Neuronal stem cell (in vitro differentiated cells): ENCODE data around the gene TMEM37.
"Not testable (repeated sequence)": the region's sequence is repeated elsewhere in the genome, so short reads cannot be mapped to it uniquely, and the experiment has no call there.

Source experiments
- DNase-seq: peaks from one replicate; pipeline ENCODE4 v3.0.0-alpha.2; 2013; ENCODE audit warnings: low spot score
- H2AFZ ChIP-seq: one replicate; pipeline ENCODE4 v1.6.1; 2013; ENCODE audit warnings: mild to moderate bottlenecking, low read length, inconsistent platforms
- H2AK5ac ChIP-seq: 2 replicates; pipeline ENCODE4 v1.6.1; 2013; ENCODE audit warnings: low read depth, mild to moderate bottlenecking, inconsistent platforms, low read length, moderate library complexity, mixed read lengths
- H2BK120ac ChIP-seq: 2 replicates; pipeline ENCODE4 v1.6.1; 2013; ENCODE audit warnings: low read depth, mild to moderate bottlenecking, inconsistent platforms, low read length, moderate library complexity, mixed read lengths
- H2BK12ac ChIP-seq: one replicate; pipeline ENCODE4 v1.6.1; 2013; ENCODE audit warnings: low read length, inconsistent platforms
- H2BK15ac ChIP-seq: 2 replicates; pipeline ENCODE4 v1.6.1; 2013; ENCODE audit warnings: mild to moderate bottlenecking, low read length, inconsistent platforms, mixed read lengths
- H2BK5ac ChIP-seq: one replicate; pipeline ENCODE4 v1.6.1; 2013; ENCODE audit warnings: inconsistent platforms, mild to moderate bottlenecking, low read length, moderate library complexity
- H3K14ac ChIP-seq: one replicate; pipeline ENCODE4 v1.6.1; 2013; ENCODE audit warnings: low read length, inconsistent platforms
- H3K18ac ChIP-seq: 2 replicates; pipeline ENCODE4 v1.6.1; 2013; ENCODE audit warnings: low read length, inconsistent platforms
- H3K23ac ChIP-seq: 2 replicates; pipeline ENCODE4 v1.6.1; 2013; ENCODE audit warnings: low read depth, mild to moderate bottlenecking, mixed read lengths, low read length, inconsistent platforms; ENCODE audit not compliant: poor library complexity
- H3K27ac ChIP-seq: replicated peaks from 3 replicates; pipeline ENCODE4 v1.5.1; 2013; ENCODE audit warnings: low read length, inconsistent platforms
- H3K27me3 ChIP-seq, 3 experiments: 2 replicates each; pipeline ENCODE4 v1.6.1; 2013; ENCODE audit warnings: low read length in 3 of 3, mild to moderate bottlenecking in 2 of 3, inconsistent platforms in 1 of 3, low read depth in 1 of 3, mixed read lengths in 1 of 3, moderate library complexity in 1 of 3; ENCODE audit not compliant: control insufficient read depth in 3 of 3, insufficient read depth in 3 of 3
- H3K36me3 ChIP-seq, 2 donors: replicated peaks in 1 of 2; 2 replicates each; pipeline ENCODE4 v1.6.1; 2013; ENCODE audit warnings: low read length in 2 of 2; ENCODE audit not compliant: control insufficient read depth in 2 of 2, insufficient read depth in 2 of 2
- H3K4ac ChIP-seq: 2 replicates; pipeline ENCODE4 v1.6.1; 2013; ENCODE audit warnings: inconsistent platforms, mild to moderate bottlenecking, low read length, moderate library complexity
- H3K4me1 ChIP-seq, 2 donors: 1 replicate in 1 of 2; 2 replicates in 1 of 2; pipeline ENCODE4 v1.6.1; 2013; ENCODE audit warnings: low read length in 2 of 2, low read depth in 1 of 2; ENCODE audit not compliant: control insufficient read depth in 2 of 2, insufficient read depth in 1 of 2
- H3K4me2 ChIP-seq: one replicate; pipeline ENCODE4 v1.6.1; 2013; ENCODE audit warnings: mild to moderate bottlenecking, low read length, inconsistent platforms; ENCODE audit not compliant: insufficient read depth, poor library complexity, severe bottlenecking
- H3K4me3 ChIP-seq, 2 donors: 2 replicates each; pipeline ENCODE4 v1.5.1; 2013; ENCODE audit warnings: low read length in 2 of 2, mild to moderate bottlenecking in 2 of 2, inconsistent platforms in 1 of 2, moderate library complexity in 1 of 2
- H3K79me1 ChIP-seq: one replicate; pipeline ENCODE4 v1.6.1; 2013; ENCODE audit warnings: low read depth, mild to moderate bottlenecking, inconsistent platforms, low read length, moderate library complexity
- H3K9ac ChIP-seq: one replicate; pipeline ENCODE4 v1.6.1; 2013; ENCODE audit warnings: mild to moderate bottlenecking, low read depth, low read length, inconsistent platforms; ENCODE audit not compliant: poor library complexity
- H3K9me3 ChIP-seq, 2 donors: replicated peaks in 1 of 2; 2 replicates each; pipeline versions ENCODE3 to v1.6.1; 2013; ENCODE audit warnings: low read length in 2 of 2, mild to moderate bottlenecking in 2 of 2, inconsistent platforms in 1 of 2, low read depth in 1 of 2, mixed read lengths in 1 of 2, moderate library complexity in 1 of 2; ENCODE audit not compliant: control insufficient read depth in 2 of 2, insufficient read depth in 1 of 2
- H4K8ac ChIP-seq: one replicate; pipeline ENCODE4 v1.6.1; 2013; ENCODE audit warnings: low read depth, mild to moderate bottlenecking, inconsistent platforms, low read length, moderate library complexity
- H4K91ac ChIP-seq: one replicate; pipeline ENCODE4 v1.6.1; 2013; ENCODE audit warnings: low read length, low read depth, mild to moderate bottlenecking, inconsistent platforms; ENCODE audit not compliant: poor library complexity
- WGBS, 2 donors: extraction: QIAGEN DNeasy Blood & Tissue Kit; methylation state at CpG; one replicate each; pipeline ENCODE4 v1.1.7; 2013; ENCODE audit warnings: missing lambda C conversion rate in 2 of 2, mixed read lengths in 1 of 2; ENCODE audit not compliant: insufficient read length in 2 of 2, insufficient replicate concordance in 1 of 2; ENCODE audit errors: extremely low coverage in 2 of 2; 5-methylcytosine and 5-hydroxymethylcytosine counted together

Gene TMEM37

DNA sequence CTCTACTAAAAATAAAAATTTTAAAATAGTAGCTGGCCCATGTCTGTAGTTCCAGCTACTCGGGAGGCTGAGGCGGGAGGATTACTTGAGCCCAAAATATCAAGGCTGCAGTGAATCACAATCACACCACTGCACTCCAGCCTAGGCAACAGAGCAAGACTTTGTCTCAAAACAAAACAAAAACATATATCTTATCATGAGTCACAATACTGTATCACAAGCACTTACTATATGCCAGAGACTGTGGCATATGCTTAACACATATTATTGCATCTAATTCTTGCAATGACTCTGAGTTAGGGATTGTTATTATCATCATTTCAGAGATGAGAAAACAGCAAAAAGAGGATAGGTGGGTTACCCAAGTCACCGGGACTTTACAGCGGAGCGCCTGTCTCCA is 29.5 kb upstream of the TMEM37 start:
- Histone ChIP-seq H2BK120ac (no peak overlapping the region), H2AK5ac (no peak overlapping the region), H3K27me3 (peaks cover 0 to 5% (median 0%) of the 10 kb centered on the region in 3 experiments), H3K79me1 (peaks cover 4% of the 10 kb centered on the region), H2BK5ac (no peak overlapping the region), H3K27ac (no peak overlapping the region), H4K8ac (no peak overlapping the region), H3K23ac (no peak overlapping the region), H3K14ac (no peak overlapping the region), H4K91ac (no peak overlapping the region), H3K4me3 (no peak overlapping the region), H3K4me2 (no peak overlapping the region), H3K4ac (no peak overlapping the region), H3K9ac (no peak overlapping the region), H3K9me3 (peaks cover 0 to 2% of the 10 kb centered on the region in 2 donors), H3K4me1 (peaks cover 0 to 2% of the 10 kb centered on the region in 2 donors), H3K36me3 (no peaks in the 10 kb centered on the region), H2BK15ac (no peak overlapping the region), H2BK12ac (no peak overlapping the region), H2AFZ (no peak overlapping the region), H3K18ac (no peak overlapping the region)
- WGBS, 2 donors: no CpG with 5 or more reads among the region's 5 CpGs
- no peak for DNase-seq

DNA sequence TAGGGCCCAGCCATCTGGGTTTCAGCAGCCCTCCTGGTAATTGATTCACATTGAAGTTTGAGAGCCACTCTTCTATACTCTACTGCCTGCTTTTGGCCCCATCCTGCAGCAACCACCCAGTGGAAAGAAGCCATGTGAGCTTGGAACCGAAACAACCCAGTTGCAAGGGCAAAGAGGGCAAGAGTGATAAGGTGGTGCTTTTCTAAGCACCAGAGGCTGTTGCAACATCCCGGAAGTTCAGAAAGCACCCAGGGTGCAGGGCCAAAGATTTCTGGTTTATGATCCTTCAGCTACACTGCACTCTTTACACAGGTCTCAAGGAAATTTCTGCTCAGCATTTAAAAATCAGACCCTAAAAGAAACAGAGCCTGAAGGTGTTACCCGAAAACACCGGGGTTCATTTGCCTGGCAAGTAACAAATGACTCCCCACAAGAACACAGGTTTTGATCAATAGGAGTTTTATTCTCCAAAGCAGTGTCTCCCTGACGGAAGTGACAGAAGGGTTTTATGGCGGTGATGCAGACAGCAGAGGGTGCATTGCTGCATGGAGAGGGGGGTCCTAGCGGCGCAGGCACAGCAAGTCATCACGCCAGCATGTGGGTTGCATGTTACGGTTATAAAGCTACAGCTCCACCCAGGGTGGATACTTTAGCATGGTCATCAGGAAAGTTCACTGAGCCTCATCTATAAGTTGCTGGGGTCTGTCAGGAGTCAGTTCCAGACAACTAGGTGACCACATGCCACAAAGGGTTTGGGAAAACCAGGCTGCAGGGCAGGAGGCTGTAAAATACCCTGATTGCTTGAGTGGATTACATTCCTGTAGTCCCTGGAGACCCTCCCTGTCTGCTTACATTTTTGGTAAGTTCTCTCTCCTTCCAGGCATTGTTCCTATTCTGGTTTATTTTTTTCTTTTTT is 28.8 kb upstream of the TMEM37 start:
- H4K91ac ChIP-seq: no peak overlapping the region
- no peak overlapping the region for H2BK12ac ChIP-seq
- H3K18ac ChIP-seq: no peak overlapping the region
- H3K4me2 ChIP-seq: no peak overlapping the region
- no peak overlapping the region for H2AK5ac ChIP-seq
- H3K23ac ChIP-seq: no peak overlapping the region
- no peak overlapping the region for H2BK5ac ChIP-seq
- no peak overlapping the region for H2BK15ac ChIP-seq
- no peak overlapping the region for H2AFZ ChIP-seq
- H3K9me3 ChIP-seq: peaks cover 0 to 2% of the 10 kb centered on the region in 2 donors
- no peak overlapping the region for H3K14ac ChIP-seq
- no peak for DNase-seq
- H3K27me3 ChIP-seq: peaks cover 0 to 5% (median 0%) of the 10 kb centered on the region in 3 experiments
- H3K4ac ChIP-seq: no peak overlapping the region
- peaks cover 4% of the 10 kb centered on the region for H3K79me1 ChIP-seq
- no peak overlapping the region for H4K8ac ChIP-seq
- H3K4me1 ChIP-seq: peaks cover 0 to 2% of the 10 kb centered on the region in 2 donors
- WGBS, 2 donors: no CpG with 5 or more reads among the region's 10 CpGs
- H3K27ac ChIP-seq: no peak overlapping the region
- no peak overlapping the region for H2BK120ac ChIP-seq
- no peak overlapping the region for H3K4me3 ChIP-seq
- no peaks in the 10 kb centered on the region for H3K36me3 ChIP-seq
- peak overlapping the region; percentile 7 for H3K9ac ChIP-seq

DNA sequence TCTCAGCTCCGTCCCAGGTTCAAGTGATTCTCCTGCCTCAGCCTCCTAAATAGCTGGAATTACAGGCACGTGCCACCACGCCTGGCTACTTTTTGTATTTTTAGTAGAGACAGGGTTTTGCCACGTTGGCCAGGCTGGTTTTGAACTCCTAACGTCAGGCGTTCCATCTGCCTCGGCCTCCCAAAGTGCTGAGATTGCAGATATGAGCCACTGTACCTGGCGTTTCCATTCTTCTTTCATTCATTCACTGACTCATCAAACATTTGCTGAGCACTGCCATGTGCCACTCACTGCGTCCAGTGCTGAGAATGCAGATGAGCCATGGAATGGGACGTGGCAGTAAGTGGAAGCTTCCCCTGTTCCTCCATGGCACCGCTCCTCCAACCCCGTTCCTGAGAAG is 28.0 kb upstream of the TMEM37 start:
- not testable (repeated sequence) for H3K4me1 ChIP-seq, H2BK120ac ChIP-seq, H3K79me1 ChIP-seq, H3K18ac ChIP-seq, H2BK5ac ChIP-seq, H3K14ac ChIP-seq, H4K8ac ChIP-seq, DNase-seq, H3K36me3 ChIP-seq, H2BK12ac ChIP-seq, H2AK5ac ChIP-seq, H2AFZ ChIP-seq, H3K4me3 ChIP-seq, H3K4me2 ChIP-seq, H3K27me3 ChIP-seq, H4K91ac ChIP-seq, H3K9ac ChIP-seq, H3K27ac ChIP-seq, H3K9me3 ChIP-seq, H3K4ac ChIP-seq, H3K23ac ChIP-seq, H2BK15ac ChIP-seq
- WGBS, 2 donors: no CpG with 5 or more reads among the region's 12 CpGs

DNA sequence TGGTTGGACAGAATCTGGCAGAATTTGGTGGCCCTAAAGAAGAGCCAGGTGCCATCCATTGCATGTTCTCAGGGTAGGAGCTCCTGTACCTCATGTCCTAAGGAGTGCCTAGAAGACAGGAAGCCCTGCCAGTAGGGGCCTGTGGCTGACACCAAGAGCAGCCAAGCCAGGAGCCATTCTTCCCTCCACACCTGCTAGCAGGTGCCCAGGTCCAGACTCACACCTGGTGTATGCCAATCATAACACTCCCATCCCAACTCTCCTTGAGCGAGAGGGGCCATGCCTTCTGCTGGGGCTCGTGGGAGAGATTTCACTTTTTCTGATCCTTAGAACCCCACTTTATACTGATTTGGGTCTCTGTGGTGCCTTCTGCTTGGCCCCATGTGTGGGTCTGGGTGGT is 26.5 kb upstream of the TMEM37 start:
- Histone ChIP-seq H3K4ac (no peak overlapping the region), H2BK15ac (no peak overlapping the region), H3K18ac (no peak overlapping the region), H3K9ac (no peak overlapping the region), H3K79me1 (no peaks in the 10 kb centered on the region), H2BK12ac (no peak overlapping the region), H2AK5ac (peak overlapping the region; percentile 40), H2BK120ac (no peak overlapping the region), H3K4me2 (no peak overlapping the region), H3K9me3 (peaks cover 0 to 2% of the 10 kb centered on the region in 2 donors), H4K91ac (no peak overlapping the region), H2BK5ac (no peak overlapping the region), H4K8ac (no peak overlapping the region), H3K27me3 (peaks cover 0 to 5% (median 0%) of the 10 kb centered on the region in 3 experiments), H3K4me3 (no peak overlapping the region), H3K14ac (no peak overlapping the region), H3K23ac (no peak overlapping the region), H3K4me1 (no peaks in the 10 kb centered on the region), H2AFZ (no peak overlapping the region), H3K36me3 (no peaks in the 10 kb centered on the region), H3K27ac (no peak overlapping the region)
- no peak for DNase-seq
- WGBS, 2 donors: no CpG with 5 or more reads among the region's 2 CpGs
